Measurements from ENCODE around the gene FNIP2. TPM values are rescaled to one million over a fixed set of nuclear protein-coding genes. Genes with fewer than 3 reads are reported as not detected.

The FNIP2 gene
- total RNA-seq: 30.5 and 31.1 TPM in 2 replicates
- long read RNA-seq, partial matches to known transcripts: 6 of 10 reads
- long read RNA-seq, other reads (novel, unspliced or antisense): 4 of 10 reads

- TF ChIP-seq CTCF (conservative IDR thresholded peaks at IDR 0.05): no peak
- Mint-ChIP-seq H3K4me3 (peak within 1 kb of the TSS; percentile 99), H3K4me1 (peaks cover 27% of the 10 kb centered on the region), H3K36me3 (ENCODE audit: low read depth) (no peaks in the 10 kb centered on the region), H3K27ac (ENCODE audit: unreplicated experiment) (peak within 1 kb of the TSS; percentile 96), H3K9me3 (no peaks in the 10 kb centered on the region), H3K27me3 (ENCODE audit: low read depth) (no peaks in the 10 kb centered on the region)
- peak; percentile 61 for DNase-seq (ENCODE audit: low read depth, low spot score)
Measured at GRCh38 chr4:158768555-158769174, at the start of gene FNIP2. TSS of gene FNIP2 (plus strand) at chr4:158769026. CDS start at chr4:158769213, 187 bp downstream.

GRCh38 chr4:158721680-158722079, 47.1 kb upstream of the FNIP2 start:
- H3K4me1 Mint-ChIP-seq: peaks cover 21% of the 10 kb centered on the region
- H3K27me3 Mint-ChIP-seq (ENCODE audit: low read depth): peaks cover 6% of the 10 kb centered on the region
- DNase-seq (ENCODE audit: low read depth, low spot score): no peak
- H3K9me3 Mint-ChIP-seq: no peaks in the 10 kb centered on the region
- H3K36me3 Mint-ChIP-seq (ENCODE audit: low read depth): peaks cover 12% of the 10 kb centered on the region
- peak overlapping the region; percentile 97 for H3K4me3 Mint-ChIP-seq
- H3K27ac Mint-ChIP-seq (ENCODE audit: unreplicated experiment): peak overlapping the region; percentile 72
- no peak for TF ChIP-seq CTCF (conservative IDR thresholded peaks at IDR 0.05)

- H3K27ac Mint-ChIP-seq (ENCODE audit: unreplicated experiment): peak overlapping the region; percentile 85
- peaks cover 12% of the 10 kb centered on the region for H3K36me3 Mint-ChIP-seq (ENCODE audit: low read depth)
- H3K27me3 Mint-ChIP-seq (ENCODE audit: low read depth): peaks cover 10% of the 10 kb centered on the region
- TF ChIP-seq CTCF (conservative IDR thresholded peaks at IDR 0.05): no peak
- peaks cover 21% of the 10 kb centered on the region for H3K4me1 Mint-ChIP-seq
- peak overlapping the region; percentile 97 for H3K4me3 Mint-ChIP-seq
- DNase-seq (ENCODE audit: low read depth, low spot score): no peak
- no peaks in the 10 kb centered on the region for H3K9me3 Mint-ChIP-seq
Measured at GRCh38 chr4:158722291-158722916, 46.4 kb upstream of the FNIP2 start.

GRCh38 chr4:158722917-158723793, 45.7 kb upstream of the FNIP2 start, which contains the start of gene PPID:
TSS of gene PPID (minus strand) at chr4:158723396. CDS start at chr4:158723288, 108 bp downstream.
- Mint-ChIP-seq H3K4me3 (peak within 1 kb of the TSS; percentile 97), H3K36me3 (ENCODE audit: low read depth) (peaks cover 8% of the 10 kb centered on the region), H3K4me1 (peaks cover 21% of the 10 kb centered on the region), H3K9me3 (no peaks in the 10 kb centered on the region), H3K27me3 (ENCODE audit: low read depth) (peaks cover 10% of the 10 kb centered on the region), H3K27ac (ENCODE audit: unreplicated experiment) (peak within 1 kb of the TSS; percentile 98)
- peak; percentile 72 for DNase-seq (ENCODE audit: low read depth, low spot score)
- no peak for TF ChIP-seq CTCF (conservative IDR thresholded peaks at IDR 0.05)

GRCh38 chr4:158724637-158725036, 44.2 kb upstream of the FNIP2 start:
- H3K36me3 Mint-ChIP-seq (ENCODE audit: low read depth): peaks cover 5% of the 10 kb centered on the region
- no peak for DNase-seq (ENCODE audit: low read depth, low spot score)
- H3K27me3 Mint-ChIP-seq (ENCODE audit: low read depth): peaks cover 23% of the 10 kb centered on the region
- peak overlapping the region; percentile 77 for H3K4me3 Mint-ChIP-seq
- TF ChIP-seq CTCF (conservative IDR thresholded peaks at IDR 0.05): no peak
- H3K27ac Mint-ChIP-seq (ENCODE audit: unreplicated experiment): no peak overlapping the region
- H3K4me1 Mint-ChIP-seq: peaks cover 27% of the 10 kb centered on the region
- no peaks in the 10 kb centered on the region for H3K9me3 Mint-ChIP-seq
